ENCODE data around the gene U2AF2. TPM values are rescaled to one million over a fixed set of nuclear protein-coding genes. Genes with fewer than 3 reads are reported as not detected.

U2AF2 gene
- total and polyA plus RNA-seq, 3 experiments from 2014 or later = 9.5 to 386 (median 374) TPM

- peaks cover 0 to 3% of the 10 kb centered on the region in 2 donors for H3K27me3 Mint-ChIP-seq
- no peaks in the 10 kb centered on the region for H3K9me3 Mint-ChIP-seq
- H3K4me1 ChIP-seq (ENCODE audit: insufficient read depth, low read length) = peaks cover 36% of the 10 kb centered on the region
- H3K27ac Mint-ChIP-seq = peak within 1 kb of the TSS; percentile 93 to 100 (median 98)
- peak within 1 kb of the TSS; percentile 92 to 97 (median 95) for H3K4me3 Mint-ChIP-seq
- no peaks in the 10 kb centered on the region for H3K27me3 ChIP-seq (ENCODE audit: insufficient read depth, low read length, poor library complexity, severe bottlenecking)
- peak within 1 kb of the TSS; percentile 59 for H3K4me3 ChIP-seq (ENCODE audit: low read length)
- DNase-seq = peak; percentile 96 to 99 (median 98)
- peaks cover 31% of the 10 kb centered on the region for H3K36me3 ChIP-seq (ENCODE audit: insufficient read depth, low read length)
- H3K27ac ChIP-seq (ENCODE audit: low read depth, low read length) = peak within 1 kb of the TSS; percentile 85
- ChIA-PET CTCF (no interaction called here), POLR2A (no interaction called here)
- peaks cover 0 to 74% (median 11%) of the 10 kb centered on the region in 3 donors for H3K36me3 Mint-ChIP-seq
- no peaks in the 10 kb centered on the region for H3K9me3 ChIP-seq (ENCODE audit: low read length)
- H3K4me1 Mint-ChIP-seq = peaks cover 50 to 82% (median 52%) of the 10 kb centered on the region in 3 donors
Measured at GRCh38 chr19:55674841-55675660, 20.2 kb downstream of the U2AF2 start, which contains the start of gene EPN1. TSS of gene EPN1 (plus strand) at chr19:55675226. CDS start at chr19:55678628, 3,402 bp downstream.

- ChIA-PET POLR2A (no interaction called here), CTCF (no interaction called here)
- Histone ChIP-seq H3K4me1 (ENCODE audit: insufficient read depth, low read length) (peaks cover 29% of the 10 kb centered on the region), H3K4me3 (ENCODE audit: low read length) (peak overlapping the region; percentile 59), H3K9me3 (ENCODE audit: low read length) (no peaks in the 10 kb centered on the region), H3K27me3 (ENCODE audit: insufficient read depth, low read length, poor library complexity, severe bottlenecking) (no peaks in the 10 kb centered on the region), H3K36me3 (ENCODE audit: insufficient read depth, low read length) (peaks cover 24% of the 10 kb centered on the region), H3K27ac (ENCODE audit: low read depth, low read length) (peak overlapping the region; percentile 85)
- DNase-seq = no peak
- H3K9me3 Mint-ChIP-seq = no peaks in the 10 kb centered on the region
- H3K4me1 Mint-ChIP-seq = peaks cover 45 to 82% (median 47%) of the 10 kb centered on the region in 3 donors
- peak overlapping the region; percentile 93 to 100 (median 98) for H3K27ac Mint-ChIP-seq
- H3K27me3 Mint-ChIP-seq = peaks cover 0 to 3% of the 10 kb centered on the region in 2 donors
- H3K36me3 Mint-ChIP-seq = peaks cover 0 to 74% (median 11%) of the 10 kb centered on the region in 3 donors
- H3K4me3 Mint-ChIP-seq = peak overlapping the region; percentile 92 to 97 (median 95)
Measured at GRCh38 chr19:55675661-55676354, 21.0 kb downstream of the U2AF2 start.

GRCh38 chr19:55676383-55676782 is 21.5 kb downstream of the U2AF2 start:
- H3K36me3 Mint-ChIP-seq = peaks cover 0 to 72% (median 9%) of the 10 kb centered on the region in 3 donors
- no peak overlapping the region for H3K4me3 ChIP-seq (ENCODE audit: low read length)
- H3K36me3 ChIP-seq (ENCODE audit: insufficient read depth, low read length) = peaks cover 24% of the 10 kb centered on the region
- CTCF ChIA-PET = no interaction called here
- DNase-seq = no peak
- no peaks in the 10 kb centered on the region for H3K27me3 ChIP-seq (ENCODE audit: insufficient read depth, low read length, poor library complexity, severe bottlenecking)
- no peaks in the 10 kb centered on the region for H3K9me3 Mint-ChIP-seq
- POLR2A ChIA-PET = no interaction called here
- H3K27ac Mint-ChIP-seq = peak overlapping the region in 7 of 8 donors; percentile 1 to 99 (median 86)
- H3K9me3 ChIP-seq (ENCODE audit: low read length) = no peaks in the 10 kb centered on the region
- peak overlapping the region; percentile 87 to 97 (median 95) for H3K4me3 Mint-ChIP-seq
- H3K4me1 Mint-ChIP-seq = peaks cover 42 to 81% (median 42%) of the 10 kb centered on the region in 3 donors
- no peak overlapping the region for H3K27ac ChIP-seq (ENCODE audit: low read depth, low read length)
- peaks cover 27% of the 10 kb centered on the region for H3K4me1 ChIP-seq (ENCODE audit: insufficient read depth, low read length)
- H3K27me3 Mint-ChIP-seq = peaks cover 0 to 3% of the 10 kb centered on the region in 2 donors

- Mint-ChIP-seq H3K27ac (peak overlapping the region in 7 of 8 donors; percentile 3 to 98 (median 86)), H3K4me3 (peak overlapping the region; percentile 87 to 97 (median 95)), H3K4me1 (peaks cover 42 to 78% (median 45%) of the 10 kb centered on the region in 3 donors), H3K27me3 (peaks cover 0 to 3% of the 10 kb centered on the region in 2 donors), H3K9me3 (no peaks in the 10 kb centered on the region), H3K36me3 (peaks cover 0 to 75% (median 9%) of the 10 kb centered on the region in 3 donors)
- DNase-seq = no peak
- Histone ChIP-seq H3K4me3 (ENCODE audit: low read length) (no peak overlapping the region), H3K4me1 (ENCODE audit: insufficient read depth, low read length) (peaks cover 27% of the 10 kb centered on the region), H3K9me3 (ENCODE audit: low read length) (no peaks in the 10 kb centered on the region), H3K36me3 (ENCODE audit: insufficient read depth, low read length) (peaks cover 27% of the 10 kb centered on the region), H3K27me3 (ENCODE audit: insufficient read depth, low read length, poor library complexity, severe bottlenecking) (no peaks in the 10 kb centered on the region), H3K27ac (ENCODE audit: low read depth, low read length) (no peak overlapping the region)
- CTCF ChIA-PET = no interaction called here
- POLR2A ChIA-PET = no interaction called here
Measured at GRCh38 chr19:55676889-55677505, 22.2 kb downstream of the U2AF2 start.

GRCh38 chr19:55677572-55678028 is 22.8 kb downstream of the U2AF2 start:
- no peaks in the 10 kb centered on the region for H3K9me3 Mint-ChIP-seq
- H3K4me1 Mint-ChIP-seq = peaks cover 38 to 77% (median 41%) of the 10 kb centered on the region in 3 donors
- no peaks in the 10 kb centered on the region for H3K27me3 ChIP-seq (ENCODE audit: insufficient read depth, low read length, poor library complexity, severe bottlenecking)
- H3K9me3 ChIP-seq (ENCODE audit: low read length) = no peaks in the 10 kb centered on the region
- H3K36me3 Mint-ChIP-seq = peaks cover 0 to 73% (median 9%) of the 10 kb centered on the region in 3 donors
- H3K4me3 Mint-ChIP-seq = peak overlapping the region; percentile 16 to 92 (median 56)
- peaks cover 30% of the 10 kb centered on the region for H3K36me3 ChIP-seq (ENCODE audit: insufficient read depth, low read length)
- peaks cover 27% of the 10 kb centered on the region for H3K4me1 ChIP-seq (ENCODE audit: insufficient read depth, low read length)
- H3K4me3 ChIP-seq (ENCODE audit: low read length) = no peak overlapping the region
- no peak for DNase-seq
- no peak overlapping the region for H3K27ac ChIP-seq (ENCODE audit: low read depth, low read length)
- H3K27ac Mint-ChIP-seq = peak overlapping the region in 7 of 8 donors; percentile 28 to 98 (median 77)
- ChIA-PET POLR2A (no interaction called here), CTCF (no interaction called here)
- H3K27me3 Mint-ChIP-seq = peaks cover 0 to 3% of the 10 kb centered on the region in 2 donors

GRCh38 chr19:55678121-55678671 is 23.4 kb downstream of the U2AF2 start:
- Mint-ChIP-seq H3K36me3 (peaks cover 0 to 70% (median 9%) of the 10 kb centered on the region in 3 donors), H3K9me3 (no peaks in the 10 kb centered on the region), H3K4me1 (peaks cover 38 to 75% (median 41%) of the 10 kb centered on the region in 3 donors), H3K4me3 (peak overlapping the region in 1 of 7 donors; percentile 56), H3K27me3 (peaks cover 0 to 3% of the 10 kb centered on the region in 2 donors), H3K27ac (peak overlapping the region in 4 of 8 donors; percentile 28 to 98 (median 74))
- ChIA-PET CTCF (no interaction called here), POLR2A (no interaction called here)
- peak in 1 of 5 donors; percentile 4 for DNase-seq
- Histone ChIP-seq H3K9me3 (ENCODE audit: low read length) (no peaks in the 10 kb centered on the region), H3K27ac (ENCODE audit: low read depth, low read length) (no peak overlapping the region), H3K4me1 (ENCODE audit: insufficient read depth, low read length) (peaks cover 27% of the 10 kb centered on the region), H3K4me3 (ENCODE audit: low read length) (no peak overlapping the region), H3K36me3 (ENCODE audit: insufficient read depth, low read length) (peaks cover 28% of the 10 kb centered on the region), H3K27me3 (ENCODE audit: insufficient read depth, low read length, poor library complexity, severe bottlenecking) (no peaks in the 10 kb centered on the region)

- Mint-ChIP-seq H3K9me3 (no peaks in the 10 kb centered on the region), H3K27ac (peak overlapping the region in 5 of 8 donors; percentile 21 to 66 (median 36)), H3K4me1 (peaks cover 34 to 73% (median 41%) of the 10 kb centered on the region in 3 donors), H3K4me3 (peak overlapping the region in 2 of 7 donors; percentile 27 to 54), H3K36me3 (peaks cover 0 to 74% (median 7%) of the 10 kb centered on the region in 3 donors), H3K27me3 (no peaks in the 10 kb centered on the region)
- Histone ChIP-seq H3K9me3 (ENCODE audit: low read length) (no peaks in the 10 kb centered on the region), H3K36me3 (ENCODE audit: insufficient read depth, low read length) (peaks cover 32% of the 10 kb centered on the region), H3K4me3 (ENCODE audit: low read length) (no peak overlapping the region), H3K27ac (ENCODE audit: low read depth, low read length) (no peak overlapping the region), H3K4me1 (ENCODE audit: insufficient read depth, low read length) (peaks cover 24% of the 10 kb centered on the region), H3K27me3 (ENCODE audit: insufficient read depth, low read length, poor library complexity, severe bottlenecking) (no peaks in the 10 kb centered on the region)
- POLR2A ChIA-PET = no interaction called here
- no peak for DNase-seq
- CTCF ChIA-PET = no interaction called here
Measured at GRCh38 chr19:55679343-55680257, 24.8 kb downstream of the U2AF2 start.

All from CD8-positive, alpha-beta memory T cell (primary cell).